ENCODE measurements around the gene JAZF1.
"Not testable (repeated sequence)": the region's sequence is repeated elsewhere in the genome, so short reads cannot be mapped to it uniquely, and the experiment has no call there.

Gene JAZF1

GRCh38 chr7:28033386-28033785, 147.2 kb downstream of the JAZF1 start:
- DNase-seq: no peak

GRCh38 chr7:28032738-28033380, 147.7 kb downstream of the JAZF1 start:
- DNase-seq: no peak

- DNase-seq: no peak
Observed at GRCh38 chr7:28029051-28029450, 151.5 kb downstream of the JAZF1 start.

- DNase-seq: no peak
Observed at GRCh38 chr7:28028471-28028870, 152.1 kb downstream of the JAZF1 start.

GRCh38 chr7:28026237-28026636, 154.4 kb downstream of the JAZF1 start:
- no peak for DNase-seq

GRCh38 chr7:28024786-28025334, 155.7 kb downstream of the JAZF1 start:
- DNase-seq: no peak

GRCh38 chr7:28020302-28020940, 160.2 kb downstream of the JAZF1 start:
- DNase-seq: peak; percentile 11

- DNase-seq: no peak
Observed at GRCh38 chr7:28018856-28019465, 161.6 kb downstream of the JAZF1 start.

GRCh38 chr7:28018446-28018845, 162.1 kb downstream of the JAZF1 start:
- DNase-seq: no peak

GRCh38 chr7:28018020-28018419, 162.6 kb downstream of the JAZF1 start:
- DNase-seq: no peak

- no peak for DNase-seq
Observed at GRCh38 chr7:28017372-28017771, 163.2 kb downstream of the JAZF1 start.

GRCh38 chr7:28016297-28016696, 164.3 kb downstream of the JAZF1 start:
- no peak for DNase-seq

GRCh38 chr7:28015169-28015568, 165.4 kb downstream of the JAZF1 start:
- DNase-seq: no peak

- DNase-seq: not testable (repeated sequence)
Observed at GRCh38 chr7:28014340-28014739, 166.3 kb downstream of the JAZF1 start.

GRCh38 chr7:28013441-28013840, 167.2 kb downstream of the JAZF1 start:
- no peak for DNase-seq

- no peak for DNase-seq
Observed at GRCh38 chr7:28013019-28013418, 167.6 kb downstream of the JAZF1 start.

- DNase-seq: no peak
Observed at GRCh38 chr7:28008911-28009310, 171.7 kb downstream of the JAZF1 start.

GRCh38 chr7:28008171-28008570, 172.4 kb downstream of the JAZF1 start:
- no peak for DNase-seq

GRCh38 chr7:28006491-28006890, 174.1 kb downstream of the JAZF1 start:
- DNase-seq: no peak

GRCh38 chr7:28005847-28006231, 174.8 kb downstream of the JAZF1 start:
- no peak for DNase-seq

- no peak for DNase-seq
Observed at GRCh38 chr7:28005075-28005846, 175.3 kb downstream of the JAZF1 start.

GRCh38 chr7:28003408-28003807, 177.2 kb downstream of the JAZF1 start:
- DNase-seq: no peak

- no peak for DNase-seq
Observed at GRCh38 chr7:28002638-28003037, 178.0 kb downstream of the JAZF1 start.
